ENCODE results near the gene CYSLTR2. TPM values are rescaled to one million over a fixed set of nuclear protein-coding genes. Genes with fewer than 3 reads are reported as not detected.
A peak's percentile ranks its signal among the peaks of the same experiment; 100 is the strongest.

CYSLTR2 gene
- total RNA-seq, 1 donor = under 0.01 TPM

DNA sequence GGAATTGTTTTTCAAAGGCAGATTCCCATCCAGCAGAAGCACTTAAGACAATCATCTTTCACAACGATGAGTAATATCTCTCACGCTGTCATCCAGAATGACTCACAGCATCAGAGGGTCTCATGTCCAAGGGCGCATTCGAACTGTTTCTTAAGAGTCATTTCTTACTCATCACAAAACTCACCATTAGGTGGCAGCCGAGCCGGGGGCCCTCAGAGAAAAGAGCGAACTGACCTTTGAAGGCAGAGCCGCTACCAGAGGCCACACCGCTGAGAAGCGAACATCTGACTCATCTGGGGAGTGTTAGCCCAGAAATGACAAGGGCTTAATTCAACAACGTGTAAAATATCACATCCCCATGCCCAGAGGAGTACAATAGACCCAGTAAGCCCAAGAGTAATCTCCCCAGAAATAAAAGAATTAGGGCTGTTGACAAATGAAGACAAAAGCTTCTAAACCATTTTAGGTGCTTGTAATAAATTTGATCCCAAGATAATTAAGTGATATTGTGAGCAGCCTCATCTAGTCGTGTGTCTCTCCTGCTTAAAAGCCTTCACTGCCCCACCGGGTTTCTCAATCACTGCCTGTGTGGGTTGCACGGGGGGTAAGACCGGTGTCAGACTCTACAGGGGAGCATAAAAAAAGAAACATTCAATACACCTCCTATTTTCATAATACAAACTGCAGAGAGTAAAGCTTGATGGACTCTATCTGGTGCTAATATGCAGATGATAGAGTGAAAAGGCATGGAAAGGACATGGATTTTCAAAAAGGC lies 96.2 kb downstream of the CYSLTR2 start:
- Histone ChIP-seq H3K4me1 (ENCODE audit: insufficient read depth, low read length) (peaks cover 20% of the 10 kb centered on the region), H3K27me3 (ENCODE audit: insufficient read depth, low read length) (no peaks in the 10 kb centered on the region), H3K4me2 (ENCODE audit: insufficient read depth, low read length) (peak overlapping the region; percentile 57), H3K27ac (ENCODE audit: low read depth, low read length) (peak overlapping the region; percentile 60), H4K20me1 (ENCODE audit: insufficient read depth, low read length) (no peaks in the 10 kb centered on the region), H2AFZ (ENCODE audit: low read length) (no peak overlapping the region), H3K4me3 (ENCODE audit: insufficient read depth, low read length) (no peak overlapping the region), H3K79me2 (ENCODE audit: insufficient read depth, low read length) (no peaks in the 10 kb centered on the region), H3K36me3 (ENCODE audit: insufficient read depth, low read length) (no peaks in the 10 kb centered on the region), H3K9me3 (ENCODE audit: low read depth, low read length) (no peaks in the 10 kb centered on the region)
- TF ChIP-seq, protein P1, sequence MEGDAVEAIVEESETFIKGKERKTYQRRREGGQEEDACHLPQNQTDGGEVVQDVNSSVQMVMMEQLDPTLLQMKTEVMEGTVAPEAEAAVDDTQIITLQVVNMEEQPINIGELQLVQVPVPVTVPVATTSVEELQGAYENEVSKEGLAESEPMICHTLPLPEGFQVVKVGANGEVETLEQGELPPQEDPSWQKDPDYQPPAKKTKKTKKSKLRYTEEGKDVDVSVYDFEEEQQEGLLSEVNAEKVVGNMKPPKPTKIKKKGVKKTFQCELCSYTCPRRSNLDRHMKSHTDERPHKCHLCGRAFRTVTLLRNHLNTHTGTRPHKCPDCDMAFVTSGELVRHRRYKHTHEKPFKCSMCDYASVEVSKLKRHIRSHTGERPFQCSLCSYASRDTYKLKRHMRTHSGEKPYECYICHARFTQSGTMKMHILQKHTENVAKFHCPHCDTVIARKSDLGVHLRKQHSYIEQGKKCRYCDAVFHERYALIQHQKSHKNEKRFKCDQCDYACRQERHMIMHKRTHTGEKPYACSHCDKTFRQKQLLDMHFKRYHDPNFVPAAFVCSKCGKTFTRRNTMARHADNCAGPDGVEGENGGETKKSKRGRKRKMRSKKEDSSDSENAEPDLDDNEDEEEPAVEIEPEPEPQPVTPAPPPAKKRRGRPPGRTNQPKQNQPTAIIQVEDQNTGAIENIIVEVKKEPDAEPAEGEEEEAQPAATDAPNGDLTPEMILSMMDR (IDR thresholded peaks at IDR 0.05; ENCODE audit: extremely low read depth, low read depth, low read length) = peak; percentile 73
- DNase-seq (ENCODE audit: insufficient read length, low spot score, missing footprints) = peak; percentile 91

DNA sequence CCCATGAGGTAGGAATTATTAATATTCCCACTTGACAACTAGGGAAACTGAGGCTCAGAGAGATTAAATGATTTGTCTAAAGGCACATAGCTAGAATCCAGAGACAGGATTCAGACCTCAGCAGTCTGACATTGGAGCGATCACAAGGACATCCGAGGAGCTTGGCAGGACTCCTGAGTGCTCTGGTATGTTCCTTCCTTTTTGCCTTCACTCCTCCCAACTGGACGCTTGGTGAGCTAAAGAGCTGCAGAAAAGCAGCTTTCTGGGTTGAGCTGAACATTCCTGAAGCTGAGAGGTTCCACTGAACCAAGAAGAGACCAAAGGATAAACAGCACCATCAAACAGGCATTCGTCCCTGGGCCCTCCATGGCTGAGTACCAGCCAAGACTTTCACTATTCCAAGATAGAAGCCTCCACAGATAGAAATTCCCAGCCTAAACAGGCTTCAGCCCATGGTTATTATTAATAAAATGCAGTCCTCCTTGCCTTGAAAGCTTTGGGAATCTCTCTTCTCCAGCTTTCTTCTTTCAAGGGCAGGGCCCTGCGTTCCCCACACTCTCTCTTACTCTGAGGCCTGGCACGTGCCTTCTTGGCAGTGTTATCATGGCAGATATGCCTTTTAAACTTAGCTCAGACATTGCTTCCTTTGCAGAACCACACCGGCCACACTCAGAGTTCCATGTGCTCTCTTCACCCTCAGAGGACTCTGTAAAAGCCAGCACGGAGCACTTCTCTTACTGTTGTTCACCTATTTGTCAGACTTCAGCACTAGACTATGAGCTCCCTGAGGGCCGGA lies 97.1 kb downstream of the CYSLTR2 start:
- peak overlapping the region; percentile 48 for H3K27ac ChIP-seq (ENCODE audit: low read depth, low read length)
- no peak for DNase-seq (ENCODE audit: insufficient read length, low spot score, missing footprints)

DNA sequence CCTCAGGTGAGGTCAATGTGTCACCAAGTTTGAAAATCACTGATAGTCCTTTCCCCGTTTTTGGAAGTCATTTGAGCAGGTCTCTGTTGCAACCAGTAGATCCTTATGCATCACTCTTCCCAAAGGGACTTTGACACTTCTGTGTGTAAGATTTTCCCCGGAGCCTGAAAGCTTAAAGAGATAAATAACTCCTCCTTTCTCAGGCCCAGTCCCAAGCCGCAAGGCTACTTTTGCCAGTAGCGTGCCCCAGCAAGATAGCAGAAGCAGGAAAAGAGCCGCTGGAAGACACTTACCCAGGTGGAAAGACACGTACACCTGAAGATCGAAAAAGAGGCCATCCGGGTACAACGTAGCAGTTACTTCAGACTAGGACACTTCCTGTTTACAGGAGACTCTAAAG lies 106.9 kb downstream of the CYSLTR2 start:
- Histone ChIP-seq H3K4me2 (ENCODE audit: insufficient read depth, low read length) (no peak overlapping the region), H3K9me3 (ENCODE audit: low read depth, low read length) (peaks cover 2% of the 10 kb centered on the region), H2AFZ (ENCODE audit: low read length) (no peak overlapping the region), H3K27me3 (ENCODE audit: insufficient read depth, low read length) (no peaks in the 10 kb centered on the region), H3K79me2 (ENCODE audit: insufficient read depth, low read length) (no peaks in the 10 kb centered on the region), H3K36me3 (ENCODE audit: insufficient read depth, low read length) (no peaks in the 10 kb centered on the region), H4K20me1 (ENCODE audit: insufficient read depth, low read length) (no peaks in the 10 kb centered on the region), H3K4me3 (ENCODE audit: insufficient read depth, low read length) (no peak overlapping the region), H3K4me1 (ENCODE audit: insufficient read depth, low read length) (no peaks in the 10 kb centered on the region), H3K27ac (ENCODE audit: low read depth, low read length) (no peak overlapping the region)
- DNase-seq (ENCODE audit: insufficient read length, low spot score, missing footprints) = no peak
- TF ChIP-seq, protein P1 (IDR thresholded peaks at IDR 0.05; ENCODE audit: extremely low read depth, low read depth, low read length) = no peak

More for the DNA sequence above, 97.1 kb downstream of the CYSLTR2 start:
- TF ChIP-seq, protein P1 (IDR thresholded peaks at IDR 0.05; ENCODE audit: extremely low read depth, low read depth, low read length) = peak; percentile 22
- no peak overlapping the region for H2AFZ ChIP-seq (ENCODE audit: low read length)
- no peaks in the 10 kb centered on the region for H4K20me1 ChIP-seq (ENCODE audit: insufficient read depth, low read length)
- peaks cover 20% of the 10 kb centered on the region for H3K4me1 ChIP-seq (ENCODE audit: insufficient read depth, low read length)
- no peaks in the 10 kb centered on the region for H3K36me3 ChIP-seq (ENCODE audit: insufficient read depth, low read length)
- H3K4me3 ChIP-seq (ENCODE audit: insufficient read depth, low read length) = no peak overlapping the region
- no peaks in the 10 kb centered on the region for H3K9me3 ChIP-seq (ENCODE audit: low read depth, low read length)
- H3K27me3 ChIP-seq (ENCODE audit: insufficient read depth, low read length) = no peaks in the 10 kb centered on the region
- H3K79me2 ChIP-seq (ENCODE audit: insufficient read depth, low read length) = no peaks in the 10 kb centered on the region
- peak overlapping the region; percentile 57 for H3K4me2 ChIP-seq (ENCODE audit: insufficient read depth, low read length)

Other genes starting within 250 kb of the CYSLTR2 start
- 11.9 and 14.7 TPM in 2 replicates for gene LPAR6, start 240.8 kb upstream of the CYSLTR2 start, total RNA-seq
- gene RCBTB2, start 120.8 kb upstream of the CYSLTR2 start, total RNA-seq = 10.5 and 11.8 TPM in 2 replicates